ENCODE data around the gene PCSK6.

PCSK6 gene

GRCh38 chr15:101445562-101446517, 43.7 kb downstream of the PCSK6 start:
- no peak overlapping the region for H3K4me3 ChIP-seq (ENCODE audit: low read depth, low read length)
- no peak for DNase-seq (ENCODE audit: low read depth)
- TF ChIP-seq CTCF (IDR thresholded peaks at IDR 0.05; ENCODE audit: insufficient read depth, low read depth, low read length, missing control alignments), result no peak

- no peak overlapping the region for H3K4me3 ChIP-seq (ENCODE audit: low read depth, low read length)
Measured at GRCh38 chr15:101444807-101445508, 44.5 kb downstream of the PCSK6 start.

GRCh38 chr15:101444015-101444414, 45.5 kb downstream of the PCSK6 start:
- TF ChIP-seq CTCF (IDR thresholded peaks at IDR 0.05; ENCODE audit: insufficient read depth, low read depth, low read length, missing control alignments), result no peak
- no peak for DNase-seq (ENCODE audit: low read depth)
- no peak overlapping the region for H3K4me3 ChIP-seq (ENCODE audit: low read depth, low read length)

More at GRCh38 chr15:101444807-101445508, 44.5 kb downstream of the PCSK6 start:
- no peak for DNase-seq (ENCODE audit: low read depth)
- TF ChIP-seq CTCF (IDR thresholded peaks at IDR 0.05; ENCODE audit: insufficient read depth, low read depth, low read length, missing control alignments), result no peak

- DNase-seq (ENCODE audit: low read depth), result no peak
- no peak for TF ChIP-seq CTCF (IDR thresholded peaks at IDR 0.05; ENCODE audit: insufficient read depth, low read depth, low read length, missing control alignments)
- H3K4me3 ChIP-seq (ENCODE audit: low read depth, low read length), result no peak overlapping the region
Measured at GRCh38 chr15:101442272-101442671, 47.2 kb downstream of the PCSK6 start.

- no peak for TF ChIP-seq CTCF (IDR thresholded peaks at IDR 0.05; ENCODE audit: insufficient read depth, low read depth, low read length, missing control alignments)
- H3K4me3 ChIP-seq (ENCODE audit: low read depth, low read length), result no peak overlapping the region
- no peak for DNase-seq (ENCODE audit: low read depth)
Measured at GRCh38 chr15:101441696-101442095, 47.8 kb downstream of the PCSK6 start.

GRCh38 chr15:101440846-101441590, 48.5 kb downstream of the PCSK6 start:
- no peak for DNase-seq (ENCODE audit: low read depth)
- no peak overlapping the region for H3K4me3 ChIP-seq (ENCODE audit: low read depth, low read length)
- no peak for TF ChIP-seq CTCF (IDR thresholded peaks at IDR 0.05; ENCODE audit: insufficient read depth, low read depth, low read length, missing control alignments)
